Measurements from ENCODE around the gene THRAP3.
A peak's percentile ranks its signal among the peaks of the same experiment; 100 is the strongest.

The THRAP3 gene

GRCh38 chr1:36349241-36349671 lies 125.0 kb downstream of the THRAP3 start:
- TF ChIP-seq CTCF (IDR thresholded peaks at IDR 0.05; ENCODE audit: insufficient read depth, low read depth, low read length, missing control alignments), result no peak
- no peak overlapping the region for H3K4me3 ChIP-seq (ENCODE audit: low read length)
- DNase-seq (ENCODE audit: low read depth), result peak; percentile 72

GRCh38 chr1:36349839-36350238 lies 125.6 kb downstream of the THRAP3 start:
- no peak for DNase-seq (ENCODE audit: low read depth)
- no peak overlapping the region for H3K4me3 ChIP-seq (ENCODE audit: low read length)
- TF ChIP-seq CTCF (IDR thresholded peaks at IDR 0.05; ENCODE audit: insufficient read depth, low read depth, low read length, missing control alignments), result no peak

GRCh38 chr1:36350659-36351226 lies 126.5 kb downstream of the THRAP3 start:
- no peak for TF ChIP-seq CTCF (IDR thresholded peaks at IDR 0.05; ENCODE audit: insufficient read depth, low read depth, low read length, missing control alignments)
- DNase-seq (ENCODE audit: low read depth), result peak; percentile 80
- no peak overlapping the region for H3K4me3 ChIP-seq (ENCODE audit: low read length)

- DNase-seq (ENCODE audit: low read depth), result peak; percentile 88
- no peak overlapping the region for H3K4me3 ChIP-seq (ENCODE audit: low read length)
- peak; percentile 26 for TF ChIP-seq CTCF (IDR thresholded peaks at IDR 0.05; ENCODE audit: insufficient read depth, low read depth, low read length, missing control alignments)
Measured at GRCh38 chr1:36351227-36351977, 127.2 kb downstream of the THRAP3 start.

- no peak for DNase-seq (ENCODE audit: low read depth)
- H3K4me3 ChIP-seq (ENCODE audit: low read length), result no peak overlapping the region
- TF ChIP-seq CTCF (IDR thresholded peaks at IDR 0.05; ENCODE audit: insufficient read depth, low read depth, low read length, missing control alignments), result no peak
Measured at GRCh38 chr1:36352125-36352909, 128.1 kb downstream of the THRAP3 start.

- no peak for TF ChIP-seq CTCF (IDR thresholded peaks at IDR 0.05; ENCODE audit: insufficient read depth, low read depth, low read length, missing control alignments)
- H3K4me3 ChIP-seq (ENCODE audit: low read length), result no peak overlapping the region
- DNase-seq (ENCODE audit: low read depth), result peak; percentile 54
Measured at GRCh38 chr1:36352910-36353878, 129.0 kb downstream of the THRAP3 start.

Data from epithelial cell of esophagus (primary cell).